IPS-NIHi7 (cell line): ENCODE measurements around the gene NET1.
"Not testable (repeated sequence)": the region's sequence is repeated elsewhere in the genome, so short reads cannot be mapped to it uniquely, and the experiment has no call there.

ENCODE experiments used
- DNase-seq: peaks from one replicate; pipeline ENCODE4 v3.0.0; 2012; ENCODE audit warnings: mixed read lengths; ENCODE audit errors: extremely low spot score

NET1 gene

DNA sequence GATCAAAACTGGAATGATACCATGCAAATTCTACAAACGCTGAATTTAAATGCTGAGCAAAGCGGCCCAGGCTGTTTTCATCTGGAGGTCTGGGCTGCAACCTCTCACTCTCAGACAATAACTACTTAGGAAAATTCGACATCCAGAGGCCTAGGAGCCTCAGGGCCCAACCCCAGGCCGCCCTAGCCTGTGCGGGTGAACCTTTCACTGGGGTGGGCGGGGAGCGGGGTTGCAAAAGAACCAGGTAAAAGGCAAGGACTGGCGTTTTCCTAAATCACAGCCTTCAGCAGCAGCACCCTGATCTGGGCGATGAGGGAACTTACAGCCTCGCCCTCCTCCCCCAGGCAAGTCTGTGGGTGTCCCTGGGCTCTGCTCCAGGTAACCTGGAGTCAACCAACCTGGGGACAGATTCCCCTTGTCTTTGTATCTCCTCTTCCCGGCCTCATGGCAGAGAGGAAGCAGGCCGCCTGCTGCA lies 53.7 kb downstream of the NET1 start:
- no peak for DNase-seq

DNA sequence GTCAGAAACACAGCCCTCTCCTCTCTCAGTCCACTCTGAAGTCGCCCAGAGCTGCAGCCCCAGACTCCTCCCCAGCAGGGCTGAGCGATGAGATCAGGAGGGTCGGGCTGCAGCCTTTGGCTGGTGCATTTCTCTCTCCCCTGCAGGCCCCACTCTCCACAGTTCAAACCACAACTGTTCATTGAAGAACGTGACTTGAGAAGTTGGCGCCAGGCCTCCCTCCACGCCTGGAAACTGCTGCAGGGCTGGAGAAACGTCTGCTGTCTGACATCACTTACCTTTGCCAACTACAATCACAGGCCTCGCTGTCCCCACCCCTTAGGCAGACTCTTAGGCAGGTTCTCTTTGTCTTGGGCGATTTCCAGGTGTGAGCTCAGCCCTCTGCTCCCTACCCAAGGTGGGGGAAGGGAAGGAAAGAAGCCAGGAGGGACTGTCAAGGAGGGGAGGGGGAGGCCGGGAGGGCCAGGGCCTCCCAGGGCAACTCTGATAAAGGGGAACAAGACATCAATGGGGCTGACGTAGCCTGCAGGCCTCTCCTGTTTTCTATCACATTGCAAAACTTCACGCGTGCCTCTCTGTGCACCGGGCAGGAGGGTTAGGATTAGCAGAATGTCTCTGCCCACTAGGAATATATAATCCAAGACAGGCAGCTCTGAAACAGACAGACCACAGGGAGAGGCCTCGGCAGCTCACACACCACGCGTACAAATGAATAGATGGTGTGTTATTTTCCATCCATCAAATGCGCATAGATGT lies 54.3 kb downstream of the NET1 start:
- peak; percentile 74 for DNase-seq

DNA sequence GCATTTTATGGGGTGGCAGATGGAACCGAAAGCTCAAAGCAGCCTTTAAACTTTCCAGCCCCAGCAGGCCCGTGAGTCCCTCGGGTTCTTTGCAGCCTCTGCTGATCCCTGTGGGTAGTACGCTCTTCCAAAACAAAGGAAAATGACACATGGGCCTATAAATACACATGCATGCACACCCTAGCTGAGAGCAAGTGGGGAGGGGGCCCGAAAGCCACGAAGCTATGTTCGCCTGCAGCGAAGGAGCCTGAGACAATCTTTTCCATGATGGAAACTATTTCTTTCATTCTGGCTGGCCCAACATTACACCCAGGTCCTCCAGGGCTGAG lies 54.8 kb downstream of the NET1 start:
- DNase-seq: no peak

DNA sequence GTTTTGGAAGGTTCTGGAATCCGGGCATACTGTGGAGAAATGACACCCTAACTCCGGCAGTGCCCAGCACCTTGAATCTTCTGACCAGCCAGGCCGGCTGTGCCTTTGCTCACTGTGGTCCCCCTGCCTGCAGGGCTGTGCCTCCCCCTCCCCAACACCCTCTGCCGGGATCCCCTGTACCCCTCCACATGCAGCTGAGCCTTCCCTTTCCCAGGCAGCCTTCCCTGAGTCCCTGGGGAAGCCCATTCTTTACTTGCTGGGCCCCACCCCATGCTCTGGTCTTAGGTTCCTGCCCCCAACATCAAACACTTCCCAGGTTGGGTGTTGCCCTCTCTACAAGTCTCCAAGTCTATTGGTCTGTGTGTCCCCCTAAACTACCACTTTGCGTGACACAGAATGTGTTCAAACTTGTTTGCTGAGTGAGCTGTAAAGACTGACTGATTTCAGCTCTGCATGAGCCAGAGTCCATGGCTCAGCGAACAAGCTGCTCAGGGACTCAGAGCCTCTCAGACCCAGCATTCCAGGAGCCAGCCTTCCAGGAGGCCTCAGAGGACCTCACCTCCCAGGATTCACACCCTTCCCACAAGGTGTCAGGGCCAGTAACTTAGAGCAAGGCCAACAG lies 55.4 kb downstream of the NET1 start:
- no peak for DNase-seq

DNA sequence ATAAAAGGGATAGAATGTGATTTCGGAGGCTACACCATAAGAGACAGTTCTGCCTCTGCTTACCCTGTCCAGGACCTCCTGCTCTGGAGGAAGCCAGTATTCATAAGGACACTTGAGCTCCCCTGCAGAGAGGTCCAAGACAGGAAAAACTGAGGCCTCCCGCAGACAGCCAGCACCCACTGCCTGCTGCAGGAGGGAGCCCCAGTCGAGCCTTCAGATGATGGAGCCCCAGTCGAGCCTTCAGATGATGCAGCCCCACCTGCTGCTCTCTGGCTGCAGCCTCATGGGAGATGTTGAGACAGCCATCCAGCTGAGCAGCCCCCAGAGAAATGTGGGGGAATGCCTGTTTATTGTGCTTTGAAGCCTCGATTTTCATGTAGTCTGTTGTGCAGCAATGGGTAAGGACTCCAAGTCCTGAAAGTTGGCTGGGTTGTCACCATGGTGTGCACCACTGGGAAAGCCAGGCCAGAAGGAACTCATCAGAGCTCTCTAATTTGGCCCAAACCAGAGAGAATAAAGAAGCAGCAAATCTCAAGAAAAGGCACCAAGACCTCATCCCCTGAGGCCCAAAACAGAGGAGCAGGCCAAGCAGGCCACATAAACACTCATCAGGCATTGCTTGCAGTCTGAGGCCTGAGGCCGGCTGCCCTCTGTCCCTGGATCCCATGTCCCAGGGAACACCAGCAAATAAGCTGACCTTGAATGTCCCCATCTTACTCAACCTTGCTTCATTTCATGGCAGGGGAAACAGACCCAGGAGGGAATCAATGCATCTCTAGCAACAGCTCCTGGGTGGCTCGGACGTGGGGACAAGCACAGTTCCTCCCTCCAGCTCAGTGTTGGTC lies 56.1 kb downstream of the NET1 start:
- DNase-seq: no peak

DNA sequence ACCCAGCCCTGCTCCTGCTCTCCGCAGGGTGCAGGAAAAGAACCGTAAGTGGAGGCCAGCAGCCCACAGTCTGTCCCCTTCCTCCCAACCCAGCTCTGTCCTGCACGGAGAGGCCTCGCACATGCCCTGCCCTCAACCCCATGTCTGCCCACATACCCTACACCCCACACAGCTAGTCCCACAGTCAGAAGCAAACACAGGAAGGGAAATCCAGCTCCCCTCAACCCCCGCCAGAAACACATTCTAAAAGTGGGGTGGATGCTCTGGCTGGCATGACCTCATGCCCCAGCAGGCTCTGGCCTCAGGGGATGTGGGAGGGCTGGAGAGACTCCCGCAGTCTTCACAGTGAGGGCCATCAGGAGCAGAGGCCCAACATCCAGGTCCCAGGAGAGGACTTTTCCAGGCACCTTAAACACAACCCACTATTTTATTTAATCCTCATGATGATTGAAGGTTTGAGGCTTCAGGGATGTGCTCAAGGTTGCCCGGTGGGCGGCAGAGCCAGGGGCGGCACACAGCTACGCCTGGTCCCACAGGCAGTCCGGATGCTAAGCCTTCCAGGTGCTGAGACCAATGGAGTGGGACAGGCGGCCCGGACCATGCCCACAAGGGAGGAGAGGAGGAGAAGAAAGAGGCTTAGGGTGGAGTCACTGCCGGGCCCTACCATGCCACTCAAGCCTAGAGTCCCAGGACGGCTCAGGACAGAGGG lies 57.1 kb downstream of the NET1 start:
- no peak for DNase-seq

DNA sequence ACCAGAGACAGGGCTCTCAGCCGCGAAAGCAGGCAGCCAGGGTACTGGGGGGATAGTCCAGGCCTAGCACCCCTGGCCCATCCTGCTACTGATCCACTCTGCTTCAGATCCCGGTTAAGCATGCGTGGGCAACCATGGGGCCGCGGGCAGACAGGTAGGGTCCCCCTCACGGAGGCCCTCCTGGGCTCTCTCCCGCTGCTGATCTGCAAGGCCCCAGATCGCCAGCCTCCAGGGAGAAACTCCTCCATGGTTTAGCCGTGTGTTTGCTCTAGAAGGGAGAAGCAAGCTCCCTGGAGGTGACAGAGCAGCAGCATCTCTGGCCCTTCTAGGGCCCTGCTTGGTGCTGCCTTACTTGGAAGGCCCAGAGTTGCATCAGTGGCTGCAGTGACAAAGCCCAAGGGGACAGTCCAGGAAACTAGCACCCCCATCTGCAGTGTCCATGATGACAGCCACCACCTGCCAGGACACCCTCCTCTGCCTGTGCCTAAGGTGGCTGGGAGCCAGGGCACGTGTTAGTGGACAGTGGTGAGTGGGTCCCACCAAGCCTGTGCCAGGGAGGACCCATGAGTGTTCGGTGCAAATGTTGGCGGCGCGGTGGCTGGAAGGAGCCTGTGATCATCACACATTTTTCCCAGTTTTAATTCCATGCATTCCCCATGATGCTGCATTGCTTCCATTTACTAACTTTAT lies 57.9 kb downstream of the NET1 start:
- no peak for DNase-seq

DNA sequence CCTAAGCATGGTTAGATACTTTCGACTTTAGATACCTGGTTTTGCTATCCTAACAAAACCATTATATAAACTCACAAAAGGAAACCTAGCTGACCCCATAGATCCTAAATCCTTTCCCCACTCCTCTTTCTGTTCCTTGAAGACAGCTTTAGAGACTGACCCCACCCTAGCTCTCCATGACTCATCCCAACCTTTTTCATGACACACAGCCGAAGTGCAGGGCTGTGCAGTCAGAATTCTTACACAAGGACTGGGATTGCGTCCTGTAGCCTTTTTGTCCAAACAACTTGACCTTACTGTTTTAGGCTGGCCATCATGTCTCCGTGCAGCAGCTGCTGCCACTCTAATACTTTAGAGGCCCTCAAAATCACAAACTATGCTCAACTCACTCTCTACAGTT lies 62.3 kb downstream of the NET1 start:
- not testable (repeated sequence) for DNase-seq

DNA sequence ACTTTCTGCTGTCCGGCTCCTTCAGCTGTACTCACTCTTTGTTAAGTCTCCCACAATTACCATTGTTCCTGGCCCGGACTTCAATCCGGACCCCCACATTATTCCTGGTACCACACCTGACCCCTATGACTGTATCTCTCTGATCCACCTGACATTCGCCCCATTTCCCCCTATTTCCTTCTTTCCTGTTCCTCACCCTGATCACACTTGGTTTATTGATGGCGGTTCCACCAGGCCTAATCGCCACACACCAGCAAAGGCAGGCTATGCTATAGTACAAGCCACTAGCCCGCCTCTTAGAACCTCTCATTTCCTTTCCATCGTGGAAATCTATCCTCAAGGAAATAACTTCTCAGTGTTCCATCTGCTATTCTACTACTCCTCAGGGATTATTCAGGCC lies 62.7 kb downstream of the NET1 start:
- not testable (repeated sequence) for DNase-seq

DNA sequence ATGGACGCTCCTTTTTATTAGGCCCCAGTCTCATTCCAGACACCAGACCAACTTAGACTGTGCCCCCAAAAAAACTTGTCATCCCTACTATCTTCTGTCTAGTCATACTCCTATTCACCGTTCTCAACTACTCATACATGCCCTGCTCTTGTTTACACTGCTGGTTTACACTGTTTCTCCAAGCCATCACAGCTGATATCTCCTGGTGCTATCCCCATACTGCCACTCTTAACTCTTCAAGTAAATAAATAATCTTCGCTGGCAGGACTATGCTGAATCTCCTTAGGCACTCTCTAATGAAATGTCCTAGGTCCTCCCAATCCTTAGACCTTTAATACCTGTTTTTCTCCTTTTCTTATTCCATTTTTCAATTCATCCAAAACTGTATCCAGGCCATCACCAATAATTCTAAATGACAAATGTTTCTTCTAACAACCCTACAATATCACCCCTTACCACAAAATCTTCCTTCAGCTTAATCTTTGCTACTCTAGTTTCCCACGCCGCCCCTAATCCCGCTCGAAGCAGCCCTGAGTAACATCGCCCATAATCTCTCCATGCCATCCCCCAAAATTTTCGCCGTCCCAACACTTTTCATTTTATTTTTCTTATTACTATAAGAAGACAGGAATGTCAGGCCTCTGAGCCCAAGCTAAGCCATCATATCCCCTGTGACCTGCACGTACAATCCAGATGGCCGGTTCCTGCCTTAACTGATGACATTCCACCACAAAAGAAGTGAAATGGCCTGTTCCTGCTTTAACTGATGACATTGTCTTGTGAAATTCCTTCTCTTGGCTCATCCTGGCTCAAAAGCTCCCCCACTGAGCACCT lies 63.8 kb downstream of the NET1 start:
- not testable (repeated sequence) for DNase-seq

DNA sequence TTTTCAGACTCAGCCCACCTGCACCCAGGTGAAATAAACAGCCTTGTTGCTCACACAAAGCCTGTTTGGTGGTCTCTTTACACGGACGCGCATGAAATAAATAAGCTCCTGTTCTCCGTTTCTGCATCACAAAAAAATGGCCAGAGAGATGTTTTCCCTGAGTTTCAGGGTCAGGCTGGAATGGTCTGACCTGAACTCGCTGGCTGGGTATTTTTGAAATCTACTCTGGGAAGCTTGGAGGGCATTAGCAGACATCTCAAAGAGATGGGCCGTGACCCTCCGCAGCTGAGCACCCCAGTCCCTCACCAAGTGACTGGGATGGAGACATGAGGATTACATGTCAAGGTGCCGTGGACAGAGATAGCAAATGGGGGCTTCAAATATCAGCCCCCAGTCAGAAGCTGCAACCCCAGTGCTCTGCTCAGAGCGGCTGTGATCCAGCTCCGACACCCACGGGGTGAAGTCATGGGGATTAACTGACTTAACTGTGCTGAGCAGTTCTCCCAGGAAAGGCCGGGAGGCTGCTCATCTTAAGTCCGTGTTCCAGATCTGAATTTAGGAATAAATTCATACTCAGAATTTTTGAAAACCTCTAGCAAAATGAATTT lies 64.7 kb downstream of the NET1 start:
- no peak for DNase-seq

DNA sequence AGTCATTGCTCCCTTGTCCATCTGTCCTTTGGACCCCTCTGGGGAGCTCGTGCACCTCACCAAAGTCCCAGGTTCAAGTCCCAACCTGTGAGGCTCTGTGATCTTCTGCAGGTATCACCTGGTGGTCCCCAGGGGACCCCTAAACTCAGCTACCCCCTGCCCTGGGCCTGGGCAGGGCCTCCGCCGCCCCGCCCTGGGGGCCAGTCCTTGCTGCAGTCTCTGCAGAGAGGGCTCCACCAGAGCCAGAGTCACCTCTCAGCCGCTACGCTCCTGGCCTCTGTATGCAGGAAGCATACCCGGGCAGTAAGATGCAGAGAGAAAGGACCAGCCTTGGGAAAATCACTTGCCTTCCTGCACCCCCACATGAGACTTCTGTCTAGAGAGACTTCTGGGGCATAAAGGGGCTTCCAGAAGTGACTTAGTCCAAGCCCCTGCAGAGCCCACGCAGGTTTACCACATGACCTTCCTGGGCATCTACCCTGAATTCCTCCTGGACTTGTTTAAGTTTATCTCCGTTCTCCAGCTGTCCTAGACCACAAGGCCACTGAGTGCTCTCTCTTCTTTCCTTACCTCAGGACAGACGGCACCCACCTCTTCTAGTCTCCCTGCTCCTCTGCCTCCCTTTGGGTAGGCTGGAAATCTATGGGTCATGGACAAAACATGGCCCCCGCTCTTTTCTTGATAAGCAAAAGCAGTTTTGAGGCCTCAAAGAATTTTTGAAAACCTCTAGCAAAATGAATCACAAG lies 65.8 kb downstream of the NET1 start:
- no peak for DNase-seq

DNA sequence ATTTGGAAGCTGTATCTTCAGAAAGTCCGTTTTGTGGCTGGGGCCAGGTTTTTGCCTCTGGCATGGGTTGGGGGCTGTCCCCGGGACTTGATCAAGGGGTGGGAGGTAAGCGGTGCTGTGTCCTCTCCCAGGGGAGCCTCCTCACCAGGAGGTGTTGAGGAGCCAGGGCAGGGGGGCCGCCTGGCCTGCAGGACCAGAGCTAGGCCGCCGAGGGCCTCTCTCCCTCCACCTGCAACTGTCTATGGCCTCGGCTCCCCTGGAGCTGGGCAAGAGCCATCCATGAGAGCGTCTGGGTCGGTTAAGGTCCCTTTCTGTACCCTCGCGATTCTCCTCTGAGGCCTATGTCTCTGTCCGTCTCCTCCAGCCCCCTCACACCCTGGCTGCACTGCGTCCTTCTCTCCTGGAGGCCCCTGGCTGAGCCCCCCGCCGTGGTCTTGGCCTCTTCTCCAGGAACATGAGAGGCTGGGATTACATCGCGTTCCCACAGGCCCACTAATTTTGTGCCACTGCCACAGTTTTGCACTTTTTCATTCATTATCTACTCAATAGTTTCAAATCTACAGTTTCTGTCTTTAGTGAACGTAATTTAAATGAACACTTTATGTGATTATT lies 66.4 kb downstream of the NET1 start:
- DNase-seq: no peak

DNA sequence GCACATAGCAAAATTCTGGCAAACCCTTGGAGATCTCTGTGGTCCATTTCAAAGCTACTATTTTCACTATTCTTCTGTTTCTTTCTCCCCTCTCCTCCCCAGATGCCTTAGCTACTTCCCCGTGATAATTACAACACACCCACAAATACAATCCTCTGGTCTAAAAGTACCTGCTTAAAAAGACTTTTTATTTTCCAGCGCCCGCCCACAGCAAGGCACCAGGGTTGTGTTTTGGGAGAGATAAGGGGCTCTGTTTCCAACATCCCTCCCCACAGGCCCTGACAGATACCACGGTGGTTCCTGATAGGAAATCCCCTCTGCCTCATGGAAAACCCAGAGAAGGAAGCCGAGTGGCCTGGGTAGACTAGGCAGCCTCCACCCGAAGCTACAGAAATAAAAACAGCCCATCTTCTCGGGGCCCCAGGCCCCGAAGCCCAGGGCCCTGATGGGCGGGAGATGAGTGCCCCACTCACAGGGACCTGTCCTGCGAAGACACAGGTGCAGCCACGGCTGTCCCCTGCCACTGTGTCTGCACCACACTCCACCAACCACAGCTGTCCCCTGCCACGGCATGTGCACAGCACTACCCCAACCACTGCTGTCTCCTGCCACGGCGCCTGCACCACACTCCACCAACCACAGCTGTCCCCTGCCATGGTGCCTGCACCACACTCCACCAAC lies 67.3 kb downstream of the NET1 start:
- no peak for DNase-seq

DNA sequence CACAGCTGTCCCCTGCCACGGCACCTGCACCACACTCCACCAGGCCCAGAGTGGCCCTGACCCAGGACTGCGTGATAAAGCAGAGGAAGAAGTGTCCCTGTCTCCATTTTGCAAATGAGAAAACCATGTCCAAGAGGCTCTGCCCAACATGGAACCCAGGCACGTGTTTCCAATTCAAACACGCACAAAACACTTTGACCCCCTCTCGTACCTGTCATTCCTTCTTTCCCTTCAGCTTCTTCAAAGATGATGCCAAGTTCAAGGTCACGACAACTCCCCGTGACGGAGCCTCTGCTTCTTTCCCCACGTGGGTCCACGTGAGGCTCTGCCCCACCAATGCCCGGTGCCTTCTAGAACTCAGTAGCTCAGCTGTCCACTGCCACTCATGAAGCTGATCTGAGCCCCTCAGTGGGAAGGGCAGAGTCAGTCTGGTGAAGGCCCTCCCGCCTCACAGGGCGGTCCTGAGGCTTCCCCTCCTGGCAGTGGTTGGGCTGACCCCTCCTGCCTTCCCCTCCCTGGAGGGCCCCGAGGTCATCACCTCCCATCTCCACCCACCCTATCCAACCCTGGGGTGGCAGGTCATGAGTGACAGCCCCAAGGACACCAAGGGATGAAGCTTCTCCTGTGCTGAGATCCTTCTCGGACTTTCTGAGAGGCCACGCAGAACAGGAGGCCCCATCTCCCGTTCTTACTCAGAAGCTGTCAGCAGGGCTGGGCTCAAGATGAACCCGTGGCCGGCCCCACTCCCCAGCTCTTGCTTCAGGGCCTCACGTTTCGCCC lies 68.0 kb downstream of the NET1 start:
- no peak for DNase-seq

DNA sequence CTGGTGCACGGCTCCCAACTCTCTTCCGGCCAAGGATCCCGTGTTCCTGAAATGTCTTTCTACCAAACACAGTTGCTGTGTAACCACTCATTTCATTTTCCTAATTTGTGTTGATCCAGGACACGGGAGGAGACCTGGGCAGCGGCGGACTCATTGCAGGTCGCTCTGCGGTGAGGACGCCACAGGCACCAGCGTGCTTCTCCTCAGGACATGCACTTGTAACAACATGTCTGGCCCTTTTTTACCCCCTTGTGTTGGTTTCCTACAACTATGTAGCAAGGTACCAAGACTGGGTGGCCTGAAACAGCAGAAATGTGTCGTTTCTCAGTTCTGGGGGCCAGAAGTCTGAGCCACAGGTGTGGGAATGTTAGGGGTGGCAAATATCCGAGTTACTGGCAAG lies 68.8 kb downstream of the NET1 start:
- DNase-seq: no peak

DNA sequence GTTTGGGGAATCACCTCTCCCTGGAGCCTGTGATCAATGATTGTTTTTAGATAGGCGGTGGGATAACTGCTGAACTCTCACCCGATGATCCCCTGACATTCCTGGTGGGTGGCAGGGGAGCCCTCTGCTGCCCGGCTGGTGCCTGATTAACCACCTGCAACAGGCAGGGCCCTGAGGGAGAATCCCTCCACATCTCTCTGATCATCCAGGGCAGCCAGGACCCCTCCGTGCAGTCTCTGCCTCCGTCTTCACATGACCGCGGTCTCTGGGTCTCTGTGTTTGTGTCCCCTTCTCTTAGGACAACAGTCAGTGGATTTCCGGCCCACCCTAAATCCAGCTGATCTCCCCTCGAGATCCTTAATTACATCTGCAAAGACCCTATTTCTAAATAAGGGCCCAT lies 69.7 kb downstream of the NET1 start:
- no peak for DNase-seq

DNA sequence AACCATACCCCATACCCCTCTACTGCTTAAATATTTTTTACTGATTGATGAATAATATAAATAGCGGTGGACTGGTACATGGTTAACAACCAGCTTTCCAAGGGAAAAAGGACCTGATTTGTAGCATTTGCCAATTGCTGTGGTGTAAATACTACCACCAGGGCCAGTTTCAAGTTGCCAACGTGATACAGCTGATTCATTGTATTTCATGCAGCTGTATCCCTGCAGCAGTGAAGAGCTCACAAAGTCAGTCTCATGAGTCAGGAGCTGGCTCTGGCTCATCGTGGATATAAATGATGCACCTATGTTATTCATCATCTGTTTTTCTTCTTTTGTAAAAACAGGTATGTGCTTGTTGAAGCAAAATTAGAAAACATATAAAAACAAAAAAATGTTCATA lies 71.8 kb downstream of the NET1 start:
- no peak for DNase-seq
